NCI-H1417 treated with DMSO at 0.1 percent for 48 hours (cell line): Measurements from ENCODE around the gene MAGEA2B.
"Not testable (repeated sequence)": the region's sequence is repeated elsewhere in the genome, so short reads cannot be mapped to it uniquely, and the experiment has no call there.

Experiments used
- DNase-seq: peaks from one replicate; lab custom pipeline; 2025; lab: John Stamatoyannopoulos, UW

The MAGEA2B gene, protein sequence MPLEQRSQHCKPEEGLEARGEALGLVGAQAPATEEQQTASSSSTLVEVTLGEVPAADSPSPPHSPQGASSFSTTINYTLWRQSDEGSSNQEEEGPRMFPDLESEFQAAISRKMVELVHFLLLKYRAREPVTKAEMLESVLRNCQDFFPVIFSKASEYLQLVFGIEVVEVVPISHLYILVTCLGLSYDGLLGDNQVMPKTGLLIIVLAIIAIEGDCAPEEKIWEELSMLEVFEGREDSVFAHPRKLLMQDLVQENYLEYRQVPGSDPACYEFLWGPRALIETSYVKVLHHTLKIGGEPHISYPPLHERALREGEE

DNA sequence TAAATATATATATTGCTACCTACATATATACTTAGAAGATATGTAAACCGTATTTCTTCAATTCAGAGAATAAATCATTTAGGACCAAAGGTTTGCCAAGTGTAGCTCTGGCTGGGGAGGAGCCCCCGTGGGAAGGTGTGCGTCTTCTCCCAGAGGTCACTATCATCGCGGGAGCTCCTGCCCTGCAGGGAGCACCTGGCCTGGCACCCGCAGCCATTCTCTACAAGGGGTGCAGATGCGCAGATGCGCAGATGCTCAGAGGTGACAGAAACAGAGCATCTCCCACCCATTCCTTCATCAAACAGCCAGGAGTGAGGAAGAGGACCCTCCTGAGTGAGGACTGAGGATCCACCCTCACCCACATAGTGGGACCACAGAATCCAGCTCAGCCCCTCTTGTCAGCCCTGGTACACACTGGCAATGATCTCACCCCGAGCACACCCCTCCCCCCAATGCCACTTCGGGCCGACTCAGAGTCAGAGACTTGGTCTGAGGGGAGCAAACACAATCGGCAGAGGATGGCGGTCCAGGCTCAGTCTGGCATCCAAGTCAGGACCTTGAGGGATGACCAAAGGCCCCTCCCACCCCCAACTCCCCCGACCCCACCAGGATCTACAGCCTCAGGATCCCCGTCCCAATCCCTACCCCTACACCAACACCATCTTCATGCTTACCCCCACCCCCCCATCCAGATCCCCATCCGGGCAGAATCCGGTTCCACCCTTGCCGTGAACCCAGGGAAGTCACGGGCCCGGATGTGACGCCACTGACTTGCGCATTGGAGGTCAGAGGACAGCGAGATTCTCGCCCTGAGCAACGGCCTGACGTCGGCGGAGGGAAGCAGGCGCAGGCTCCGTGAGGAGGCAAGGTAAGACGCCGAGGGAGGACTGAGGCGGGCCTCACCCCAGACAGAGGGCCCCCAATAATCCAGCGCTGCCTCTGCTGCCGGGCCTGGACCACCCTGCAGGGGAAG is at the start of gene MAGEA2B:
MAGEA2B (plus strand) TSS at position 814 of the 973 bp plus-strand sequence. CDS start 2,479 bp downstream, outside the sequence.
- not testable (repeated sequence) for DNase-seq

DNA sequence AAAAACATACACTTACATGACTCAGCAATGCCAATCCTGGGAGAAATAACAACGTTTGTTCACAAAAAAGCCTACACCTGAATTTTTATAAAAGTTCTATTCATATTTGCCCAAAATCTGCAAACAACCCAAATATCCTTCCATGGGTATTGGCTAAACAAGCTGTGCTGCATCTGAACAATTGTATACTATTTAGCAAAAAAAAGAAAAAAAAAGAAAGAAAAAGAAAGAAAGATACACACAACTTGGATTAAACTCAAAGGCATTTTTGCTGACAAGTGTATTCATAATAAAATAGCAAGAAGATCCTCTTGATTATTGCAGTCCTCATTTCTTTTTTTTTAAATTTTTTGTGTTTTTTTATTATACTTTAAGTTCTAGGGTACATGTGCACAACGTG is 40.3 kb upstream of the MAGEA2B start:
- DNase-seq, result no peak

DNA sequence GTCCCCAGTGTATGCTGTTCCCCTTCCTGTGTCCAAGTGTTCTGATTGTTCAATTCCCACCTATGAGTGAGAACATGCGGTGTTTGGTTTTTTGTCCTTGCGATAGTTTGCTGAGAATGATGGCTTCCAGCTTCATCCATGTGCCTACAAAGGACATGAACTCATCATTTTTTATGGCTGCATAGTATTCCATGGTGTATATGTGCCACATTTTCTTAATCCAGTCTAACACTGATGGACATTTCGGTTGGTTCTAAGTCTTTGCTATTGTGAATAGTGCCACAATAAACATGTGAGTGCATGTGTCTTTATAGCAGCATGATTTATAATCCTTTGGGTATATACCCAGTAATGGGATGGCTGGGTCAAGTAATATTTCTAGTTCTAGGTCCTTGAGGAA is 39.8 kb upstream of the MAGEA2B start:
- not testable (repeated sequence) for DNase-seq

DNA sequence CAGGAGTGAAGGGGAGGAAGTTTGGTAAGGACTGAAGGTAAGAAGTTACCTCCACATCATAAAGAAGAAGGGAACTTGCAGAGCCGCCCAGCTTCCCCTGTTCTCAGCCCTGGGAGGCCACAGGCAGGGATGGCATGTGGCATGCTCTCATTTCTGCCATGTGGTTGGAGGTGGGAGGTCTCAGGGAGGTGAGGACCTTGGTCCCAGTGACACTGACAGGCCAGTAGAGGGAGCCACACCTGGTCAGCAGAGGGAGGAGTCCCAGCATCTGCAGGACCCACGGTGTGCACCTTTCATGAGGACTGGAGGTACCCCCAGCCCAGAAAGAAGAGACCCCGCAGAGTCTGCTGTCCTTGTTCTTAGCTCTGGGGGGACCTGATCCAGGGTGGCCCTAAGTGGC is 33.4 kb upstream of the MAGEA2B start:
- DNase-seq, result not testable (repeated sequence)

DNA sequence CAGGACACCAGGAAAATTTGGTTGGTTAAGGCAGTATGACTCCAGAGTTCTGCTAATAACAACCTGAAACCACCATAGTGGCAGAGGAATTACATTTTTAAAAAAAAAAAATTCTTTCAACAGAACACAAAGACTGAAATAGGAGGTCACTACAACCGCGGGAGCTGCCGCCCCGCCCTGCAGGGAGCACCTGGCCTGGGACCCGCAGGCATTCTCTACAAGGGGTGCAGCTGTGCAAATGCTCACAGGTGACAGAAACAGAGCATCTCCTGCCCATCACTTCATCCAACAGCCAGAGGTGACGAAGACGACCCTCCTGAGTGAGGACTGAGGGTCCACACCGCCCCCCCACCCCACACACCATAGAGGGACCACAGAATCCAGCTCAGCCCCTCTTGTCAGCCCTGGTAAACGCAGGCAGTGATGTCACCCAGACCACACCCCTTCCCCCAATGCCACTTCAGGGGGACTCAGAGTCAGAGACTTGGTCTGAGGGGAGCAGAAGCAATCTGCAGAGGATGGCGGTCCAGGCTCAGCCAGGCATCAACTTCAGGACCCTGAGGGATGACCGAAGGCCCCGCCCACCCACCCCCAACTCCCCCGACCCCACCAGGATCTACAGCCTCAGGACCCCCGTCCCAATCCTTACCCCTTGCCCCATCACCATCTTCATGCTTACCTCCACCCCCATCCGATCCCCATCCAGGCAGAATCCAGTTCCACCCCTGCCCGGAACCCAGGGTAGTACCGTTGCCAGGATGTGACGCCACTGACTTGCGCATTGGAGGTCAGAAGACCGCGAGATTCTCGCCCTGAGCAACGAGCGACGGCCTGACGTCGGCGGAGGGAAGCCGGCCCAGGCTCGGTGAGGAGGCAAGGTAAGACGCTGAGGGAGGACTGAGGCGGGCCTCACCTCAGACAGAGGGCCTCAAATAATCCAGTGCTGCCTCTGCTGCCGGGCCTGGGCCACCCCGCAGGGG is 16.2 kb upstream of the MAGEA2B start, which contains the start of gene MAGEA3:
MAGEA3 (plus strand) TSS at position 843 of the 980 bp plus-strand sequence. CDS start 2,039 bp downstream, outside the sequence.
- not testable (repeated sequence) for DNase-seq

DNA sequence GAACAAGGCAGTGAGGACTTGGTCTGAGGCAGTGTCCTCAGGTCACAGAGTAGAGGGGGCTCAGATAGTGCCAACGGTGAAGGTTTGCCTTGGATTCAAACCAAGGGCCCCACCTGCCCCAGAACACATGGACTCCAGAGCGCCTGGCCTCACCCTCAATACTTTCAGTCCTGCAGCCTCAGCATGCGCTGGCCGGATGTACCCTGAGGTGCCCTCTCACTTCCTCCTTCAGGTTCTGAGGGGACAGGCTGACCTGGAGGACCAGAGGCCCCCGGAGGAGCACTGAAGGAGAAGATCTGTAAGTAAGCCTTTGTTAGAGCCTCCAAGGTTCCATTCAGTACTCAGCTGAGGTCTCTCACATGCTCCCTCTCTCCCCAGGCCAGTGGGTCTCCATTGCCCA is 14.0 kb upstream of the MAGEA2B start:
- DNase-seq, result not testable (repeated sequence)

DNA sequence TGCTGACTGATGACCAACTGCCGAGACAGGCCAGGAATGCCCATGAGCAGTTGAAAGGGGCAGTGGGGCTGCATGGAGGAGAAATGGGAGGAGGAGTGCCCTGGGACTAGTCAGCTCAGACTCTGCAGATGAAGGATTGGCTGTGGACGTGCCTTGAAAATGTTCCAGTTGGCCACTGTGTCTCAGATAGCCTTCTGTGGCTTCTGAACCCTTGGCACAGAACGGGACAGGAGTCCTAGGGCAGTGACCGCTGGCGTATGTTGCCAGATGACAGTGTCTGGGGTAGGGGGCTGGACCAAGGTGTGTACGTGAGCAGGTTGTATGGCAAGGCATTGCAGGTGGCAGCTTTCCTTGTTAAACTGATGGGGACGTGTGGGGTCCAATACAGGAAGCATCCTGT is 7.9 kb upstream of the MAGEA2B start:
- DNase-seq, result not testable (repeated sequence)

DNA sequence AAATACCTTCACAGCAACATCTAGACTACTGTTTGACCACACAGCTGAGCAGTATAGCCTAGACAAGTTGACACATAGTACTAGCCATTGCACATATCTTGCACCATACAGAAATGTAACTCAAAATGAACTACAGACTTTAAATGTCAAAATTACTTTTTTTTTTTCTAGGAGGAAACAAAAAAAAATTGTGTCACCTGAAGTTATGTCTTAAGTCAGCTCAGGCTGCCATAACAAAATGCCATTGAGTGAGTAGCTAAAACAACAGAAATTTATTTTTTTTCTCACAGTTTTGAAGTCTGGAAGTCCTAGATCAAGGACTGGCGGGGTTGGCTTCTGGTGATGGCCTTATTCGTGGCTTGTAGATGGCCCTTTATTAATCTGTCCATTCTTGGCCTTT is 5.3 kb upstream of the MAGEA2B start, which contains the start of gene CSAG2:
CSAG2 (minus strand) TSS at position 101 of the 400 bp plus-strand sequence. CDS start 161 bp downstream, outside the sequence.
- not testable (repeated sequence) for DNase-seq

DNA sequence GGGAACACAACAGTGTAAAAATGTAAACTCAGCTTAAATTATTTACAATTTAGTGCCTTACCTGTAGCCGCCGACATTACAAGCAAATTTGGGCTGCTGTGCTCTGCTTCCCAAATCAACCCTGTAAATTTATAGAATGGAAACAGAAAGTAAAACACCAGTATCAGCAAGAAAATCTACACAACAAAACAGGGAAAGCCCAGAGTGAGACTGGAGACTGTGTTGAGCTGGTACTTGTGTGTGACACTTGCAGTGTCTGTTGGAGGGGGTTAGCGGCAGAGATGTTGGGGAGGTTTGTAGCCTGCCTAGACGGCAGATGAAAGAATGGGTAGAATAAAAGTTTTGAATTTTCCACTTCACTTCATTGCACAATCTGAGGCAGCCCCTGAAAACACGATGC is 1.2 kb upstream of the MAGEA2B start:
- DNase-seq, result not testable (repeated sequence)

DNA sequence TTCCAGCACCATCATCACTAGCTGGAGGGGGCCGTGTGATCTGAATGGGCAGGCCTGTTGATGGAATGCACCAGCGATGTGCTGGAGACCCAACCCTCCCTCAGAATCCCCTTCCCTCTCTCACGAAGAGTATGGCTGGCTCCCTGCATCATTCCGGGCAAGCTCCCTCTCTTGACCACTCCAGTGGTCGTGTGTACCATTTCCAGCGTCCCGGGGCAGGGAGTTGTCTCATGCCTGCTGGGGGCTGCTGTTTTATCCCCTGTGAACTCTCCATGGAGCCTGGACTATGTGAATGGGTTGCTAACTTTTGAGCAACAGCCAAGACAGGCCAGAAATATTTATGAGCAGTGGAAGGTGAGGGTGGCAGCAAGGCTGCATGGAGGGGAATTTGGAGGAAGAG is 11.0 kb downstream of the MAGEA2B start:
- DNase-seq, result no peak

DNA sequence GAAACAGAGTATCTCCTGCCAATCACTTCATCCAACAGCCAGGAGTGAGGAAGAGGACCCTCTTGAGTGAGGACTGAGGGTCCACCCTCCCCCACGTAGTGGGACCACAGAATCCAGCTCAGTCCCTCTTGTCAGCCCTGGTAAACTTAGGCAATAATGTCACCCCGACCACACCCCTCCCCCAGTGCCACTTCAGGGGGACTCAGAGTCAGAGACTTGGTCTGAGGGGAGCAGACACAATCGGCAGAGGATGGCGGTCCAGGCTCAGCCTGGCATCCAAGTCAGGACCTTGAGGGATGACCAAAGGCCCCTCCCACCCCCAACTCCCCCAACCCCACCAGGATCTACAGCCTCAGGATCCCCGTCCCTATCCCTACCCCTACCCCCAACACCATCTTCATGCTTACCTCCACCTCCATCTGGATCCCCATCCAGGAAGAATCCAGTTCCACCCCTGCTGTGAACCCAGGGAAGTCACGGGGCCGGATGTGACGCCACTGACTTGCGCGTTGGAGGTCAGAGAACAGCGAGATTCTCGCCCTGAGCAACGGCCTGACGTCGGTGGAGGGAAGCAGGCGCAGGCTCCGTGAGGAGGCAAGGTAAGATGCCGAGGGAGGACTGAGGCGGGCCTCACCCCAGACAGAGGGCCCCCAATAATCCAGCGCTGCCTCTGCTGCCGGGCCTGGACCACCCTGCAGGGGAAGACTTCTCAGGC is 19.0 kb downstream of the MAGEA2B start, which contains the start of the genes CSAG1 and MAGEA12:
CSAG1 (minus strand) TSS at position 461 of the 715 bp plus-strand sequence. CDS start 1,261 bp downstream, outside the sequence.
MAGEA12 (plus strand) TSS at position 497 of the 715 bp plus-strand sequence. CDS start 2,405 bp downstream, outside the sequence.
- no peak for DNase-seq

DNA sequence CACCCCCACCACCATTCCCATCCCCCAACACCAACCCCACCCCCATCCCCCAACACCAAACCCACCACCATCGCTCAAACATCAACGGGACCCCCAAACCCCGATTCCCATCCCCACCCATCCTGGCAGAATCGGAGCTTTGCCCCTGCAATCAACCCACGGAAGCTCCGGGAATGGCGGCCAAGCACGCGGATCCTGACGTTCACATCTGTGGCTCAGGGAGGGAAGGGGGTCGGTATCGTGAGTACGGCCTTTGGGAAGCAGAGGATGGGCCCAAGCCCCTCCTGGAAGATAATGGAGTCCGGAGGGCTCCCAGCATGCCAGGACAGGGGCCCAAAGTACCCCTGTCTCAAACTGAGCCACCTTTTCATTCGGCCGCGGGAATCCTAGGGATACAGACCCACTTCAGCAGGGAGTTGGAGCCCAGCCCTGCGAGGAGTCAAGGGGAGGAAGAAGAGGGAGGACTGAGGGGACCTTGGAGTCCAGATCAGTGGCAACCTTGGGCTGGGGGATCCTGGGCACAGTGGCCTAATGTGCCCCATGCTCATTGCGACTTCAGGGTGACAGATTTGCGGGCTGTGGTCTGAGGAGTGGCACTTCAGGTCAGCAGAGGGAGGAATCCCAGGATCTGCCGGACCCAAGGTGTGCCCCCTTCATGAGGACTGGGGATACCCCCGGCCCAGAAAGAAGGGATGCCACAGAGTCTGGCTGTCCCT is 19.9 kb downstream of the MAGEA2B start:
- not testable (repeated sequence) for DNase-seq

DNA sequence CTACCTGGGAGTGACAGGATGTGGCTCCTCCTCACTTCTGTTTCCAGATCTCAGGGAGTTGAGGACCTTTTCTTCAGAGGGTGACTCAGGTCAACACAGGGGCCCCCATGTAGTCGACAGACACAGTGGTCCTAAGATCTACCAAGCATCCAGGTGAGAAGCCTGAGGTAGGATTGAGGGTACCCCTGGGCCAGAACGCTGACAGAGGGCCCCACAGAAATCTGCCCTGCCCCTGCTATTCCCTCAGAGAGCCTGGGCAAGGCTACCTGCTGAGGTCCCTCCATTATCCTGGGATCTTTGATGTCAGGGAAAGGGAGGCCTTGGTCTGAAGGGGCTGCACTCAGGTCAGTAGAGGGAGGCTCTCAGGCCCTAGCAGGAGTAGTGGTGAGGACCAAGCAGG is 20.7 kb downstream of the MAGEA2B start:
- no peak for DNase-seq

DNA sequence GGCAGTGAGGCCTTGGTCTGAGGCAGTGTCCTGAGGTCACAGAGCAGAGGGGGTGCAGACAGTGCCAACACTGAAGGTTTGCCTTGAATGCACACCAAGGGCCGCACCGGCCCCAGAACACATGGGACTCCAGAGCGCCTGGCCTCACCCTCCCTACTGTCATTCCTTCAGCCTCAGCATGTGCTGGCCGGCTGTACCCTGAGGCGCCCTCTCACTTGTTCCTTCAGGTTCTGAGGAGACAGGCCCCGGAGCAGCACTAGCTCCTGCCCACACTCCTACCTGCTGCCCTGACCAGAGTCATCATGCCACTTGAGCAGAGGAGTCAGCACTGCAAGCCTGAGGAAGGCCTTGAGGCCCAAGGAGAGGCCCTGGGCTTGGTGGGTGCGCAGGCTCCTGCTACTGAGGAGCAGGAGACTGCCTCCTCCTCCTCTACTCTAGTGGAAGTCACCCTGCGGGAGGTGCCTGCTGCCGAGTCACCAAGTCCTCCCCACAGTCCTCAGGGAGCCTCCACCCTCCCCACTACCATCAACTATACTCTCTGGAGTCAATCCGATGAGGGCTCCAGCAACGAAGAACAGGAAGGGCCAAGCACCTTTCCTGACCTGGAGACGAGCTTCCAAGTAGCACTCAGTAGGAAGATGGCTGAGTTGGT is 21.6 kb downstream of the MAGEA2B start:
- DNase-seq, result no peak

DNA sequence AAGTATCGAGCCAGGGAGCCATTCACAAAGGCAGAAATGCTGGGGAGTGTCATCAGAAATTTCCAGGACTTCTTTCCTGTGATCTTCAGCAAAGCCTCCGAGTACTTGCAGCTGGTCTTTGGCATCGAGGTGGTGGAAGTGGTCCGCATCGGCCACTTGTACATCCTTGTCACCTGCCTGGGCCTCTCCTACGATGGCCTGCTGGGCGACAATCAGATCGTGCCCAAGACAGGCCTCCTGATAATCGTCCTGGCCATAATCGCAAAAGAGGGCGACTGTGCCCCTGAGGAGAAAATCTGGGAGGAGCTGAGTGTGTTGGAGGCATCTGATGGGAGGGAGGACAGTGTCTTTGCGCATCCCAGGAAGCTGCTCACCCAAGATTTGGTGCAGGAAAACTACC is 22.1 kb downstream of the MAGEA2B start:
- not testable (repeated sequence) for DNase-seq

DNA sequence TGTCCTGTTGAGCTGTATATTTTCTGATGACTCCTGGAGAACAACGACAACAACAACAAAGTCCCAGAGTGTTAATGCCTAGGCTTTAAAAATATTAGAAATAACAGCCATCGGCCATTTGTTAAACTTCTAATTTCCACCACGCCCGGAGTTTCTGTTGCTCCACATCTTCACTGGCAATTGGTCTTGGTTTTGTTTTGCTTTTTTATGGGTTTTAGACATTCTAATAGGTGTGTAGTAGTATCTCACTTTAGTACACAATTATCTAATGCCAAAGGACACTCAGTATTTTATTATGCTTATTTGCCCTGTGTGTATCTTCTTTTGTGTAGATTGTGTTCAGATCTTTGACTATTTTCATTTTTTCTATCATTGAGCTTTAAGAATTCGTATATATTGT is 24.1 kb downstream of the MAGEA2B start:
- DNase-seq, result no peak

DNA sequence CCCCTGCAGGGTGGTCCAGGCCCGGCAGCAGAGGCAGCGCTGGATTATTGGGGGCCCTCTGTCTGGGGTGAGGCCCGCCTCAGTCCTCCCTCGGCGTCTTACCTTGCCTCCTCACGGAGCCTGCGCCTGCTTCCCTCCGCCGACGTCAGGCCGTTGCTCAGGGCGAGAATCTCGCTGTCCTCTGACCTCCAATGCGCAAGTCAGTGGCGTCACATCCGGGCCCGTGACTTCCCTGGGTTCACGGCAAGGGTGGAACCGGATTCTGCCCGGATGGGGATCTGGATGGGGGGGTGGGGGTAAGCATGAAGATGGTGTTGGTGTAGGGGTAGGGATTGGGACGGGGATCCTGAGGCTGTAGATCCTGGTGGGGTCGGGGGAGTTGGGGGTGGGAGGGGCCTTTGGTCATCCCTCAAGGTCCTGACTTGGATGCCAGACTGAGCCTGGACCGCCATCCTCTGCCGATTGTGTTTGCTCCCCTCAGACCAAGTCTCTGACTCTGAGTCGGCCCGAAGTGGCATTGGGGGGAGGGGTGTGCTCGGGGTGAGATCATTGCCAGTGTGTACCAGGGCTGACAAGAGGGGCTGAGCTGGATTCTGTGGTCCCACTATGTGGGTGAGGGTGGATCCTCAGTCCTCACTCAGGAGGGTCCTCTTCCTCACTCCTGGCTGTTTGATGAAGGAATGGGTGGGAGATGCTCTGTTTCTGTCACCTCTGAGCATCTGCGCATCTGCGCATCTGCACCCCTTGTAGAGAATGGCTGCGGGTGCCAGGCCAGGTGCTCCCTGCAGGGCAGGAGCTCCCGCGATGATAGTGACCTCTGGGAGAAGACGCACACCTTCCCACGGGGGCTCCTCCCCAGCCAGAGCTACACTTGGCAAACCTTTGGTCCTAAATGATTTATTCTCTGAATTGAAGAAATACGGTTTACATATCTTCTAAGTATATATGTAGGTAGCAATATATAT is 39.5 kb downstream of the MAGEA2B start, which contains the start of gene MAGEA2:
MAGEA2 (minus strand) TSS at position 157 of the 965 bp plus-strand sequence. CDS start 2,479 bp downstream, outside the sequence.
- not testable (repeated sequence) for DNase-seq

DNA sequence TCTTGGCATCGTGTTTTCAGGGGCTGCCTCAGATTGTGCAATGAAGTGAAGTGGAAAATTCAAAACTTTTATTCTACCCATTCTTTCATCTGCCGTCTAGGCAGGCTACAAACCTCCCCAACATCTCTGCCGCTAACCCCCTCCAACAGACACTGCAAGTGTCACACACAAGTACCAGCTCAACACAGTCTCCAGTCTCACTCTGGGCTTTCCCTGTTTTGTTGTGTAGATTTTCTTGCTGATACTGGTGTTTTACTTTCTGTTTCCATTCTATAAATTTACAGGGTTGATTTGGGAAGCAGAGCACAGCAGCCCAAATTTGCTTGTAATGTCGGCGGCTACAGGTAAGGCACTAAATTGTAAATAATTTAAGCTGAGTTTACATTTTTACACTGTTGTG is 40.4 kb downstream of the MAGEA2B start:
- not testable (repeated sequence) for DNase-seq
